H1 (cell line): ENCODE measurements around the gene FAS. TPM values are rescaled to one million over a fixed set of nuclear protein-coding genes. Genes with fewer than 3 reads are reported as not detected.

Experiments used
- CTCF ChIA-PET: fragments of 300-600 bp; sonication (Branson Sonifier 250); formaldehyde crosslinking; loops from one replicate; lab custom pipeline; 2021; ENCODE audit not compliant: partially characterized antibody; lab: Charles Lee
- POLR2A ChIA-PET: fragments of 300-600 bp; sonication (Branson Sonifier 250); formaldehyde crosslinking; loops from one replicate; lab custom pipeline; 2021; ENCODE audit warnings: inconsistent platforms; ENCODE audit not compliant: partially characterized antibody; lab: Charles Lee
- DNase-seq, 2 experiments: peaks; one replicate each; pipeline versions ENCODE4 v3.0.0 to v3.0.0-alpha.2; 2010 to 2022; ENCODE audit warnings: low spot score in 2 of 2, low read depth in 1 of 2, mixed read lengths in 1 of 2
- FAIRE-seq: peaks from 2 replicates; lab custom pipeline; 2011; peaks lifted over from hg19 to GRCh38; lab: Jason Lieb, UNC
- H2AFZ ChIP-seq: 2 replicates; pipeline ENCODE4 v1.8.1; 2012; ENCODE audit warnings: low read length, inconsistent platforms
- H2AK5ac ChIP-seq: 2 replicates; pipeline ENCODE4 v1.6.1; 2013; ENCODE audit warnings: low read depth, low read length
- H2BK120ac ChIP-seq: replicated peaks from 2 replicates; pipeline ENCODE3; 2013; ENCODE audit warnings: low read depth, low read length, inconsistent platforms
- H2BK12ac ChIP-seq: 2 replicates; pipeline ENCODE4 v1.6.1; 2013; ENCODE audit warnings: low read depth, low read length
- H2BK15ac ChIP-seq: 2 replicates; pipeline ENCODE4 v1.6.1; 2013; ENCODE audit warnings: low read length
- H2BK20ac ChIP-seq: 2 replicates; pipeline ENCODE4 v1.6.1; 2013; ENCODE audit warnings: low read length
- H2BK5ac ChIP-seq: 2 replicates; pipeline ENCODE4 v1.6.1; 2013; ENCODE audit warnings: low read depth, low read length
- H3K14ac ChIP-seq: 2 replicates; pipeline ENCODE4 v1.6.1; 2013; ENCODE audit warnings: inconsistent platforms; ENCODE audit not compliant: insufficient read length
- H3K18ac ChIP-seq: 2 replicates; pipeline ENCODE4 v1.6.1; 2013; ENCODE audit warnings: low read length; ENCODE audit errors: extremely low read depth
- H3K23ac ChIP-seq: 2 replicates; pipeline ENCODE4 v1.6.1; 2013; ENCODE audit warnings: inconsistent platforms; ENCODE audit not compliant: insufficient read length
- H3K23me2 ChIP-seq: 2 replicates; pipeline ENCODE4 v1.6.1; 2013; ENCODE audit warnings: low read depth, low read length
- H3K27ac ChIP-seq: 2 replicates; pipeline ENCODE4 v1.6.1; 2011; ENCODE audit warnings: low read depth, low read length, inconsistent platforms
- H3K27me3 ChIP-seq, 4 experiments: replicated peaks in 1 of 4; 1 replicate in 1 of 4; 2 replicates in 3 of 4; pipeline versions ENCODE4 v1.6.1 to v1.8.1; 2011 to 2013; ENCODE audit warnings: low read length in 3 of 4, mild to moderate bottlenecking in 3 of 4, inconsistent platforms in 2 of 4, mixed read lengths in 2 of 4, moderate library complexity in 1 of 4; ENCODE audit not compliant: control insufficient read depth in 3 of 4, insufficient read depth in 3 of 4; ENCODE audit errors: extremely low read depth in 1 of 4
- H3K36me3 ChIP-seq, 4 experiments: 2 replicates each; pipeline versions ENCODE4 v1.6.1 to v1.8.1; 2011 to 2013; ENCODE audit warnings: mild to moderate bottlenecking in 4 of 4, low read length in 3 of 4, moderate library complexity in 2 of 4, control low read depth in 1 of 4, inconsistent platforms in 1 of 4; ENCODE audit not compliant: insufficient read depth in 4 of 4, control insufficient read depth in 2 of 4
- H3K4ac ChIP-seq: replicated peaks from 2 replicates; pipeline ENCODE3; 2013; ENCODE audit warnings: low read length, low read depth, mixed read lengths, inconsistent platforms; ENCODE audit not compliant: insufficient read length
- H3K4me1 ChIP-seq, 4 experiments: replicated peaks in 1 of 4; 1 replicate in 1 of 4; 2 replicates in 3 of 4; pipeline versions ENCODE4 v1.6.1 to v1.8.1; 2011 to 2013; ENCODE audit warnings: low read length in 3 of 4, inconsistent platforms in 2 of 4, mixed read lengths in 1 of 4; ENCODE audit not compliant: insufficient read depth in 4 of 4, control insufficient read depth in 3 of 4
- H3K4me2 ChIP-seq, 2 experiments: 2 replicates each; pipeline versions ENCODE4 v1.6.1 to v1.8.1; 2011 to 2013; ENCODE audit warnings: low read depth in 2 of 2, low read length in 2 of 2, control low read depth in 1 of 2, inconsistent platforms in 1 of 2, mild to moderate bottlenecking in 1 of 2; ENCODE audit not compliant: insufficient read depth in 1 of 2
- H3K4me3 ChIP-seq, 4 experiments: fragments of 200-600, 300-600 bp in 1 of 4; sonication (generic), shearing (Covaris generic), sonication (Bioruptor Twin) in 1 of 4; 2 replicates each; pipeline versions ENCODE4 v1.5.1 to v1.8.1; 2011 to 2016; ENCODE audit warnings: low read length in 4 of 4, low read depth in 3 of 4, control low read depth in 2 of 4, inconsistent platforms in 2 of 4, mild to moderate bottlenecking in 2 of 4, mixed read lengths in 1 of 4, moderate library complexity in 1 of 4; ENCODE audit not compliant: insufficient read depth in 2 of 4; ENCODE audit errors: extremely low read depth in 1 of 4
- H3K56ac ChIP-seq: replicated peaks from 2 replicates; pipeline ENCODE3; 2013; ENCODE audit warnings: low read depth, mild to moderate bottlenecking, mixed read lengths, low read length, inconsistent platforms; ENCODE audit not compliant: insufficient read length
- H3K79me1 ChIP-seq: 2 replicates; pipeline ENCODE4 v1.6.1; 2013; ENCODE audit warnings: low read depth, low read length, control low read depth
- H3K79me2 ChIP-seq, 2 experiments: 2 replicates each; pipeline versions ENCODE4 v1.6.1 to v1.8.1; 2012 to 2013; ENCODE audit warnings: low read length in 2 of 2, mild to moderate bottlenecking in 2 of 2, inconsistent platforms in 1 of 2; ENCODE audit not compliant: insufficient read depth in 2 of 2, control insufficient read depth in 1 of 2
- H3K9ac ChIP-seq, 4 experiments: replicated peaks in 1 of 4; 1 replicate in 1 of 4; 2 replicates in 3 of 4; pipeline versions ENCODE4 v1.6.1 to v1.8.1; 2011 to 2013; ENCODE audit warnings: low read depth in 3 of 4, low read length in 3 of 4, control low read depth in 2 of 4, mild to moderate bottlenecking in 2 of 4, moderate library complexity in 2 of 4, inconsistent platforms in 1 of 4; ENCODE audit errors: extremely low read depth in 1 of 4
- H3K9me3 ChIP-seq, 2 experiments: 2 replicates each; pipeline versions ENCODE4 v1.6.1 to v1.8.1; 2012 to 2013; ENCODE audit warnings: mild to moderate bottlenecking in 2 of 2, moderate library complexity in 2 of 2, control low read depth in 1 of 2, inconsistent platforms in 1 of 2, low read depth in 1 of 2, low read length in 1 of 2, mixed read lengths in 1 of 2; ENCODE audit not compliant: insufficient read depth in 2 of 2
- H4K20me1 ChIP-seq, 2 experiments: replicated peaks in 1 of 2; 2 replicates each; pipeline versions ENCODE3 to v1.8.1; 2011 to 2013; ENCODE audit warnings: inconsistent platforms in 2 of 2, low read length in 2 of 2, mild to moderate bottlenecking in 1 of 2; ENCODE audit not compliant: insufficient read depth in 2 of 2, control insufficient read depth in 1 of 2
- H4K5ac ChIP-seq: 2 replicates; pipeline ENCODE4 v1.6.1; 2013; ENCODE audit warnings: low read length, low read depth, mixed read lengths, inconsistent platforms; ENCODE audit not compliant: insufficient read length
- H4K8ac ChIP-seq: 2 replicates; pipeline ENCODE4 v1.8.0; 2013; ENCODE audit warnings: mild to moderate bottlenecking, moderate library complexity, low read length, inconsistent platforms; ENCODE audit not compliant: insufficient read depth; ENCODE audit errors: extremely low read depth
- H4K91ac ChIP-seq: replicated peaks from 2 replicates; pipeline ENCODE3; 2013; ENCODE audit warnings: low read length, mixed read lengths, inconsistent platforms; ENCODE audit not compliant: insufficient read length
- ASH2L ChIP-seq: fragments of 200-600, 300-600 bp; sonication (generic); IDR thresholded peaks from one replicate; pipeline ENCODE4 v1.7.1; 2017; ENCODE audit warnings: low read length
- BRCA1 ChIP-seq: IDR thresholded peaks from 2 replicates; pipeline ENCODE4 v1.6.1; 2012; ENCODE audit warnings: low read depth, low read length, improper control_type of control experiment
- CBX5 ChIP-seq: fragments of 300-800, 300-1000 bp; sonication (generic); IDR thresholded peaks from 2 replicates; pipeline ENCODE4 v1.7.1; 2016; ENCODE audit warnings: antibody characterized with exemption, low read length, low read depth
- CEBPB ChIP-seq: IDR thresholded peaks from 2 replicates; pipeline ENCODE4 v1.6.1; 2012; ENCODE audit warnings: low read depth, low read length
- FOSL1 ChIP-seq: IDR thresholded peaks from 2 replicates; pipeline ENCODE4 v1.6.1; 2011; ENCODE audit warnings: mild to moderate bottlenecking, low read depth, low read length, moderate library complexity; ENCODE audit not compliant: insufficient read depth
- HDAC2 ChIP-seq, 2 experiments: fragments of 300-600 bp in 1 of 2; sonication (generic) in 1 of 2; IDR thresholded peaks; 2 replicates each; pipeline ENCODE4 v1.6.1; 2011 to 2012; ENCODE audit warnings: low read depth in 2 of 2, low read length in 2 of 2, mild to moderate bottlenecking in 2 of 2, moderate library complexity in 2 of 2, borderline replicate concordance in 1 of 2, inconsistent platforms in 1 of 2
- HDAC6 ChIP-seq: IDR thresholded peaks from one replicate; pipeline ENCODE4 v1.7.1; 2012; ENCODE audit warnings: low read depth, mild to moderate bottlenecking, inconsistent platforms, low read length, moderate library complexity
- KDM1A ChIP-seq: fragments of 200-600, 300-600 bp; sonication (generic); IDR thresholded peaks from 2 replicates; pipeline ENCODE4 v1.7.1; 2016; ENCODE audit warnings: mild to moderate bottlenecking, low read length, borderline replicate concordance
- KDM5A ChIP-seq: fragments of 200-600 bp; IDR thresholded peaks from 2 replicates; pipeline ENCODE4 v1.7.1; 2012; ENCODE audit warnings: mild to moderate bottlenecking, low read length, inconsistent platforms, mixed read lengths
- PHF8 ChIP-seq: fragments of 200-600 bp; sonication (generic); conservative IDR thresholded peaks from 2 replicates; pipeline ENCODE4 v1.7.1; 2012; ENCODE audit warnings: low read depth, mild to moderate bottlenecking, inconsistent platforms, low read length, moderate library complexity
- POLR2A ChIP-seq, 2 experiments: IDR thresholded peaks; 1 replicate in 1 of 2; 2 replicates in 1 of 2; pipeline ENCODE4 v1.6.1; 2011; ENCODE audit warnings: low read depth in 2 of 2, low read length in 2 of 2, mild to moderate bottlenecking in 2 of 2; ENCODE audit errors: control extremely low read depth in 1 of 2
- RBBP5 ChIP-seq: IDR thresholded peaks from 2 replicates; pipeline ENCODE4 v1.7.1; 2012; ENCODE audit warnings: low read depth, mild to moderate bottlenecking, inconsistent platforms, low read length, moderate library complexity, borderline replicate concordance
- SIN3A ChIP-seq, 2 experiments: IDR thresholded peaks in 1 of 2; conservative IDR thresholded peaks in 1 of 2; 2 replicates each; pipeline ENCODE4 v1.6.1; 2011 to 2012; ENCODE audit warnings: low read length in 2 of 2, improper control_type of control experiment in 1 of 2, low read depth in 1 of 2, mild to moderate bottlenecking in 1 of 2
- TEAD4 ChIP-seq: IDR thresholded peaks from 2 replicates; pipeline ENCODE4 v1.6.1; 2012; ENCODE audit warnings: low read depth, low read length, inconsistent platforms, mixed read lengths
- polyA plus RNA-seq, 7 experiments: library from polyadenylated mRNA; depleted of rRNA in 3 of 7; stranded (reverse) in 5 of 7; unstranded in 2 of 7; fragments of >200 nt in 5 of 7; fragments of 200-250 nt in 2 of 7; gene quantifications; 1 replicate in 5 of 7; 2 replicates in 1 of 7; 4 replicates in 1 of 7; pipeline versions ENCODE4 v1.2.1 to v1.2.3, GENCODE V29; 2011 to 2013; ENCODE audit warnings: missing spikeins in 2 of 7, mixed read lengths in 2 of 7
- total RNA-seq: library from RNA; stranded (reverse); fragmentation: NEBNext Ultra II Directional; extraction: Animal tissue kit (Norgen Biotek cat#: 25700); gene quantifications from 2 replicates; pipeline ENCODE4 v1.2.1, GENCODE V29; 2021
- TF ChIP-seq, protein P1 (sequence below): IDR thresholded peaks from 2 replicates; pipeline ENCODE4 v1.6.1; 2011; ENCODE audit warnings: low read depth, mild to moderate bottlenecking, low read length; ENCODE audit not compliant: insufficient read depth

Gene FAS
- total and polyA plus RNA-seq, 2 of the 8 experiments (the other 6 are each of a cell fraction or from before 2014, with no cell fraction given), result 4.0 to 6.7 TPM

DNA sequence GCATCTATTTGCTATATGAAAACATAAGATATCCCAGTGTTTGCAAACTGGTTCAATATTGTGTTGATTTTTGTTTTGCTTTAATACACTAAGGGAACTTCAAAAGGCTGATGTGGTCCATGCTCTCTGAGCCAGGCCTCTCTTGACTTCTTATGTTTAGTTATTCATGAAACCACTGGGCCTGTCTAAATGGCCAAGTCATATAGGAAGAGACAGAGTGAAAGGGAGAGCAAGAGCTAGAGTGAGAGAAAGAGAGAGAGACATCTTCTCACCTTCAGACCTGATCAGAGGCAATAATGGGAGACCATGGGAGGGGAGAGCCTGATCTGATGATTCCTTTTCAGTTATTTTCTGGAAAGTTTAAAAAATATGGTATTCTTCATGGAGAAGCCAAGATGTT is 6.1 kb upstream of the FAS start:
- H3K23me2 ChIP-seq, result no peaks in the 10 kb centered on the region
- no peak overlapping the region for H3K56ac ChIP-seq
- no peaks in the 10 kb centered on the region for H3K79me1 ChIP-seq
- H3K36me3 ChIP-seq, result no peaks in the 10 kb centered on the region
- H2BK20ac ChIP-seq, result no peak overlapping the region
- no peak overlapping the region for H4K5ac ChIP-seq
- no peaks in the 10 kb centered on the region for H4K20me1 ChIP-seq
- no peak overlapping the region for H2BK15ac ChIP-seq
- H3K18ac ChIP-seq, result no peak overlapping the region
- DNase-seq (no peak), FAIRE-seq (no peak)
- peaks cover 0 to 4% (median 0%) of the 10 kb centered on the region in 4 experiments; a peak in 1 of 7 replicates for H3K4me1 ChIP-seq
- no peak overlapping the region for H2AK5ac ChIP-seq
- H3K23ac ChIP-seq, result no peak overlapping the region
- ChIA-PET CTCF (interaction anchor here (2.9 kb wide), 1 partner anchor 52 kb away, joined by 12 read pairs; no protein-coding TSS in a partner anchor), POLR2A (no interaction called here)
- H2BK5ac ChIP-seq, result no peak overlapping the region
- H3K9ac ChIP-seq, result no peak overlapping the region
- no peaks in the 10 kb centered on the region for H3K9me3 ChIP-seq
- no peak overlapping the region for H2BK120ac ChIP-seq
- no peak overlapping the region for H4K91ac ChIP-seq
- no peak overlapping the region for H3K4me3 ChIP-seq
- H3K27ac ChIP-seq, result no peak overlapping the region
- peaks cover 0 to 3% (median 1%) of the 10 kb centered on the region in 4 experiments; a peak in 6 of 7 replicates for H3K27me3 ChIP-seq
- H4K8ac ChIP-seq, result no peak overlapping the region
- H2AFZ ChIP-seq, result no peak overlapping the region
- no peak overlapping the region for H3K4ac ChIP-seq
- no peaks in the 10 kb centered on the region for H3K79me2 ChIP-seq
- no peak overlapping the region for H3K14ac ChIP-seq
- no peak overlapping the region for H3K4me2 ChIP-seq
- no peak overlapping the region for H2BK12ac ChIP-seq
- no peak for TF ChIP-seq BRCA1
- no peak for TF ChIP-seq HDAC6
- TF ChIP-seq CEBPB, result no peak
- TF ChIP-seq, protein P1, sequence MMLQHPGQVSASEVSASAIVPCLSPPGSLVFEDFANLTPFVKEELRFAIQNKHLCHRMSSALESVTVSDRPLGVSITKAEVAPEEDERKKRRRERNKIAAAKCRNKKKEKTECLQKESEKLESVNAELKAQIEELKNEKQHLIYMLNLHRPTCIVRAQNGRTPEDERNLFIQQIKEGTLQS, result no peak
- TF ChIP-seq POLR2A (IDR thresholded peaks at IDR 0.05; ENCODE audit: control extremely low read depth in 1 of 2, low read depth in 2 of 2, low read length in 2 of 2), result no peak
- TF ChIP-seq SIN3A (conservative IDR thresholded peaks at IDR 0.05 in 1 of 2, IDR thresholded peaks at IDR 0.05 in 1 of 2; ENCODE audit: low read depth in 1 of 2, low read length in 2 of 2), result no peak
- TF ChIP-seq FOSL1, result no peak
- no peak for TF ChIP-seq ASH2L
- TF ChIP-seq PHF8, result no peak
- TF ChIP-seq TEAD4, result no peak
- no peak for TF ChIP-seq KDM1A
- TF ChIP-seq RBBP5, result no peak
- TF ChIP-seq KDM5A, result no peak
- TF ChIP-seq HDAC2 (IDR thresholded peaks at IDR 0.05; ENCODE audit: borderline replicate concordance in 1 of 2, low read depth in 2 of 2, low read length in 2 of 2), result no peak
- no peak for TF ChIP-seq CBX5
